CD4-positive, alpha-beta T cell treated with Interleukin-15 for 1 hour (primary cell): ENCODE results near the gene IZUMO2.

ENCODE experiments used
- DNase-seq: peaks from one replicate; pipeline ENCODE4 v3.0.0-alpha.2; 2020

The IZUMO2 gene

GRCh38 chr19:50162988-50163387 is at the start of gene IZUMO2:
TSS of gene IZUMO2 (minus strand) at chr19:50163281. CDS start at chr19:50163194, 87 bp downstream.
- DNase-seq, result no peak

DNA sequence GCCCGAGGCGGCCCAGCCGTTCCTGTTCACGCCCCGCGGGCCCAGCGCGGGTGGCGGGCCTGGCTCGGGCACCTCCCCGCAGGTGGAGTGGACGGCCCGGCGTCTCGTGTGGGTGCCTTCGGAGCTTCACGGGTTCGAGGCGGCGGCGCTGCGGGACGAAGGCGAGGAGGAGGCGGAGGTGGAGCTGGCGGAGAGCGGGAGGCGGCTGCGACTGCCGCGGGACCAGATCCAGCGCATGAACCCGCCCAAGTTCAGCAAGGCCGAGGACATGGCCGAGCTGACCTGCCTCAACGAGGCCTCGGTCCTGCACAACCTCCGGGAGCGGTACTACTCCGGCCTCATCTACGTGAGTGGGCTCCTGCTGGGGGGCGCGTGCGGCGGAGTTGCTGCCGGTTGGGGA is 47.3 kb upstream of the IZUMO2 start:
- DNase-seq, result no peak

DNA sequence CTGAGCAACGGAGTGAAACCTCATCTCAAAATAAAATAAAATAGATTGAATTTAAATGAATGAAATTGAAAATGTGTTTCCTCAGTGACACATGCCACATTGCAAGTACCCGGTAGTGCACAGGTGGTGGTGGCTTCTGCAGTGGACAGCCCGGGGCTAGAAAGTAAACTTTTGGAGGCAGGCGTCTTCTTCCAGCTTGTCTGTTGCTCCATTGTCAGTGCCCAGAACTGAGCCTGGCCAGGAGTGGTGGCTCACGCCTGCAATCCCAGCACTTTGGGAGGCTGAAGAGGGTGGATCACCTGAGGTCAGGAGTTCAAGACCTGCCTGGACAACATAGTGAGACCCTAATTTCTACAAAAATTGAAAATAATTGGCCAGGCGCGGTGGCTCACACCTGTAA is 46.0 kb upstream of the IZUMO2 start:
- no peak for DNase-seq

DNA sequence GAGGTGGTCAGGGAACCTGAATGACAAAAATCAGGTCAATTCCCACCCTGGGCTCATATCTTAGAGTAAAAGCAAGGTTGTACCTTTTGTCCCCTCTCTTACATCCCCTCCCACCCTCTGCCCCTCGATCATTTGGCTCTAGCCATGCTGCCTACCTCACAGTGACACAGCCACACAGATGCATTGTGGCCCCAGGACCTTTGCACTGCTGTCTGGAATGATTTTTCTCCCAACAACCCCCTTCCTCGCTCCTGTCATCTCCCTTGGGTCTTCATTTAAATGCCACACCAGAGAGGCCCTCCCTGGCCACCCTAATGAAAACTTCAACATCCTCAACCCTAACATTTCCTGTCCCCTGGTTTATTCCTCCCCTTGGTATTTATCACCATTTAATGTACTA is 44.6 kb upstream of the IZUMO2 start:
- no peak for DNase-seq

DNA sequence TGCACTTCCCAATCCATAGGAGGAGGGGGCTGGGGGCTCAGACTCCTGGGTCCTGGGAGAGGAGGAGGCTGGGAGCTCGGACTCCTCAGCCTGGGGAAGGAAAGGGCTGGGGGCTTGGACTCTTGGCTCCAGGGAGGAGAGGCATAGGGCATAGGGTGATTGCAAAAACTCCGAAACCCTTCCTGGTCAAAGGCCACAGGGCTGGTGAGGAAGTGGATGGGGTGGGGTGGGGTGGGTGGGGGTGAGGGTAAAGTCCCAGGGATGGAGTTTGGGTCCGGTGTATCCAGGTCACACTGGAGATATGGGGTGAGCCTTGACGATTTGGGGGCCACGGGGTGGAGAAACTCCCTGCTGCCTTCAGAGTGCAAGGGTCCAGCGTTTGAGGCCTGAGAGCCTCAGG is 43.1 kb upstream of the IZUMO2 start:
- no peak for DNase-seq

DNA sequence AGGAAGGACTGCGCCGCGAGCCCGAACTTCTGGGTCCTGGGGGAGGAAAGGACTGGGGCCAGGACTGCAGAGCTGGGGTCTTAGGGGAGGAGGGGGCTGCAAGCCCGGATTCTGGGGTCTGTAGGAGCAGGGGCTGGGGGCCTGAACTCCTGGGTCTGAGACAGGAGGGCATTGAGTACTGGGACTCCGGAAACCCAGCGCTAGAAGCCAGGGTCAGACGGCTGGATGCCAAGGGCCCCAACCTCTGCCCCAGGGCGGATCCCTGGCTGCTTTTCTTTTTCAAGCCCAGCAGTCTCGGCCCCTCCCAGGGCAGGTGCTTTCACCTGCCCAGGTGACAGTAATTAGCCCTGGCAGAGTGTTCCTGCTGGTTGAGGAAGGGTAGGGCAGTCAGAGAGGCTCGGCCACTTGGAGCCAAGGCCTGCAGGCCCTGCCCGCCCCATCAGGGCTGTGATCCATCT is 42.6 kb upstream of the IZUMO2 start:
- DNase-seq, result no peak

DNA sequence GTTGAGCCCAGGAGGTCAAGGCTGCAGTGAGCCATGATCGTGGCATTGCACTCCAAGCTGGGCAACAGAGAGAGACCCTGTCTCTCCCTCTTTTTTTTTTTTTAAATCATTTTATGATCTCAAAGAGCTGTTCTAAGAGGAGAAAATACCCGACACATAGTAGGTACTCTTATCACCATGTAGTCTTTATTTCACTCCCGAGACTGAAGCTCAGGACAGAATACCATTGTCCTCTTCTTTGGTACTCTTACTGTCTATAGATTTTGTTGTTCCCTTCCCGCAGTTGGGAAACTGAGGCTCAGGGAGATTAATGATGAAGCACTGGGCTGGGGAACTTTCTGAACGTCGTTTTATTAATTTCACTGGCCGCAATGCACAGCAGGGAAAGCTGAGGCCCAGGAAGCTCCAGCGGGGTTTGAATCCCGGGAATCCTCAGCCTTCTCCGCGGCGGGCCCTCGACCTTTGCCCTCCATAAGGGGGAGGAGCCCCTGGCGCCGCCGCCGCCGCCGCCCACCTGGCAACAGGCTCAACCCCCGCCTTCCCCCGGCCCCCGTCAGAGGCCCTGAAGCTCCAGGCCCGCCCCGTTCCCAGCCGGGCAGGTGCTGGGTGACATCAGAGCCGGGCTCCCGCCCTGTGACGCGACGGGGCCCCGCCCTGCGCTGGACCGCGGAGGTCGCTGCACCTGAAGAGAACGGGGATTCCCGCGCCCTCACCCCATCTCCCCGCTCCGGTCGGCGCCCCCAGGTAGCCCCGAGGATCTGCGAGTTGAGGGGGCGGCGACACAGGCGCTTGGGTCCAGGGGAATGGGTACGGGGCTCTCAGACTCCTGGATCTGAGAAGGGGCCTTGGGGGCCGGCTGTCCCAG is 42.0 kb upstream of the IZUMO2 start:
- peak; percentile 18 for DNase-seq

GRCh38 chr19:50204081-50204428 is 41.0 kb upstream of the IZUMO2 start:
- DNase-seq, result no peak

- no peak for DNase-seq
Observed at GRCh38 chr19:50203281-50204080, 40.4 kb upstream of the IZUMO2 start, which contains the start of gene MYH14. TSS of gene MYH14 (plus strand) at chr19:50203622. CDS start at chr19:50210366, 6,744 bp downstream.

GRCh38 chr19:50202962-50203280 is 39.8 kb upstream of the IZUMO2 start:
- DNase-seq, result no peak

GRCh38 chr19:50202386-50202785 is 39.3 kb upstream of the IZUMO2 start:
- DNase-seq, result no peak

DNA sequence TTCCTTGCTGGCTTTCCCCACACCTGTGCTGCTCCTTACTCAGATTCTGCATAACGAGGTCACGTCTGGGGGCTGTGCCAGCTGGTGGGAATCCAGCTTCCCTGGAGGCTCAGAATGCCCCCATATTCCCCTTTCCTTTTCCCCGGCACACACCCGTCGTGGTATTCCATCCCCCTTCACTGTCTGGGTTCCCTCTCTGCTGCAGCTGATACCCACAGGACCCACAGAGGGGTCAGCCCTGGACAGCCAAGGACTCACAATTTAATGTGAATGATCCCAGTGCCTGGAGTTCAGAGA is 36.1 kb upstream of the IZUMO2 start:
- DNase-seq, result no peak

GRCh38 chr19:50198431-50199258 is 35.6 kb upstream of the IZUMO2 start:
- DNase-seq, result no peak

- DNase-seq, result no peak
Observed at GRCh38 chr19:50197348-50197747, 34.3 kb upstream of the IZUMO2 start.

DNA sequence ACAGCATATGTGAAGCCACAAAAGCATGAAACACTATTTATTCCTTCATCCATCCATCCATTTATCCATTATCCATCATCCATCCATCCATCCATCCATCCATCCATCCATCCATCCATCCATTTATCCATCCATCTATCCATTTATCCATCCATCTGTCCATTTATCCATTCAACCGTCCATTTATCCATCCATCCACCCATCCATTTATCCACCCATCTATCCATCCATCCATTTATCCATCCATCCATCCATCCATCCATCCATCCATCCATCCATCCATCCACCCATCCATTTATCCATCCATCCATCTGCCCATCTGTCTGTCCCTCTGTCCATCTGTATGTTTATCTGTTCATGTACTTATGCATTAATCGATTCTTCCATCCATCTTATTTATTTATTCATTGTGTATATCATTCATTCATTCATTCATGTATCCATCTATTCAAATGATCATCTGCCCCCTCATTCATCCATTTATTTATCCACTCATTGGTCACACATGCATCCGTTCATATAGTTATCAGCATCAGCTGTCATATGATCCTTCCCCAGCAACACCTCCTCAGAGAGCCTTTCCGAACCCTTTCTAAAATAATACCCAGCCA is 33.3 kb upstream of the IZUMO2 start:
- no peak for DNase-seq

GRCh38 chr19:50195224-50195623 is 32.1 kb upstream of the IZUMO2 start:
- DNase-seq, result no peak

DNA sequence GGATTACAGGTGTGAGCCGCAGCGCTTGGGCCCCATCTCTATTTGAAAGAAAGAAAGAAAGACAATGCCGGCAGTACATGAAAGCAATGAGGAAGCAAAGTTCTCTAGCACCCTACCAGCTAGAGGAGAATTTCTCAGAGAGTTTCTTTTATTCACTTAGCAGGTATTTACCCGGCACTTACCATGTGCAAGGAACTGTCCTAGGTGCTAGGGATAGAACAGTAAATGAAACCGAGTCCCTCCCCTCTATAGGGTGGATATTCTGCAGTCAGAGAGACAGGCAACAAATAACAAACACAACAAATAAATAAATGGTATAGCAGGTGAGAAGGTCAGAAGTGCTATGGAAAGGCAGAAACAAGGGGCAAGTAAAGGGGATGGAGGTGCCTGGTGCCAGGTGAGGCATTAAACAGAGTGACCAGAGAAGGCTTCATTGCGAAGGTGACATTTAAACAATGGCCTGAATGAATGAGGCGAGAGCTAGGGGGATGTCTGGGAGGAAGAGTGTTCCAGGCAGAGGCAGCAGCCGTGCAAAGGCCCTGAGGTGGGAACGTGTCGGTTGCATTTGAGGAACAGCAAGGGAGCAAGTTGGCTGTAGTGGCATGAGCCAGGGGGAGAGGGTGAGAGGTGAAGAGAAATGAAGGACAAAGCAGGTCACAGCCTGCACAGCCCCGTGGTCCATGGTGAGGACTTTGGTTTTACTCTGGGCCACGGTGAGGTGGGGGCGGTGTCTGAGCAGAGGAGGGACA is 29.6 kb upstream of the IZUMO2 start:
- no peak for DNase-seq

DNA sequence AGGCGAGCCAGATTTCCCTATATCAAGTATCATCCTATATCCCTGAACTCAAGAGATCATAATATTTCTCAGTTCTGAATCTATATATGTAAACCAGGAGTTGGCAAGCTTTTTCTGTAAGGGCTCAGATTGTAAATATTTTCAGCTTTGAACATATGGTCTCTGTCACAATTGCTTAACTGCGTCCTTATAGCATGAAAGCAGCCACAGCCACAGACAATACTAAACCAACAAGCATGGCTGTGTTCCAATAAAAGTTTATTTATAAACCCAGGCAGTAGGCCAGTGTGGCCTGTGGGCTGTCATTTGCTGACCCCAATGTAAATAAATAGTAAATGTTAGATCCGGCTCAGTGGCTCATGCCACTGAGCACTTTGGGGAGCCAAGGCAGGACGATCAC is 28.1 kb upstream of the IZUMO2 start:
- DNase-seq, result no peak

DNA sequence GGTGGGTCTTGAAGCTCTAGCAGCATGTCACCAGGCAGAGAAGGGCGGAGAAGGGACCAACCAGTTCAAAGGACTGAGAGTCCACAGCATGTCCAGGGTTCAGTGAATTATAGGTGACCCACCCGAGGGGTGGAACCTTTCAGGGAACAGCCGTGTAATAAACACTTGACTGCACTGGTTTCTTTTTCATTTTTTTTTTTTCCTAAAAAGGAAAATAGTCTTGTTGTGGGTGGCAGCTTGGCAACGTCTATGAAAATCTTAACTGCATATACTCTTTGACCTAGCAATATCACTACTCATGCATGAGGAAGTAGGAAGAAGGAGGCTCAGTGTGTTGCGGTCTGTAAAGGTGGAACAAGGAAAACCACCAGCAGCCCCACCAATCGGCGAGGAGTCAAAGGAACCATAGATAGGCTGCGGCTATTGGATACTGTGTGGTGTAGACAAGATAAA is 27.4 kb upstream of the IZUMO2 start:
- DNase-seq, result no peak

DNA sequence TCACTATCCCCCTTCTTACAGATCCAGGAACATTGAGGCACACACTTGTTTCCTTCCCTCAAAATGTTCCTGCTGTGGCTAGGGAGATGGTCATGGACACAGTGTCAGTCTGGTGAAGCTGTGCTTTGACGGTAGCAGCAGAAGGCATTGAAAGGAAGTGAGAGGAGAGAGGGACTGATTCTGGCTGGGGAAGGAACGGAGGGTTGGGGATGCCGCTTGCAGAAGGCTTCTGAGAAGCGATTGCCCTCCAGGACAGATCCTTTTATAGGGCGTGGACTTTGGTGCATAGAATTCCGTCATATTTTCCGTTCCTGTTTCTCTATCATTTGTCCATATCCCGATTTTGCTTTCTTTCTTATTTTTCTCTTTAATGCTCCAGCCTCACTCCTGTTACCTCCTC is 26.2 kb upstream of the IZUMO2 start:
- no peak for DNase-seq

- no peak for DNase-seq
Observed at GRCh38 chr19:50187937-50188336, 24.9 kb upstream of the IZUMO2 start.

GRCh38 chr19:50184196-50184595 is 21.1 kb upstream of the IZUMO2 start:
- DNase-seq, result no peak
